Panc1 (cell line): ENCODE measurements around the gene PPIL1.

Experiments used
- POLR2AphosphoS5 ChIP-seq: IDR thresholded peaks from 2 replicates; pipeline ENCODE4 v1.6.1; 2012; ENCODE audit warnings: mild to moderate bottlenecking, low read depth, low read length, moderate library complexity
- TF ChIP-seq, protein P1 (sequence below): fragments of 450-650 bp; IDR thresholded peaks from 2 replicates; pipeline ENCODE4 v1.5.1; 2017; ENCODE audit warnings: mild to moderate bottlenecking

DNA sequence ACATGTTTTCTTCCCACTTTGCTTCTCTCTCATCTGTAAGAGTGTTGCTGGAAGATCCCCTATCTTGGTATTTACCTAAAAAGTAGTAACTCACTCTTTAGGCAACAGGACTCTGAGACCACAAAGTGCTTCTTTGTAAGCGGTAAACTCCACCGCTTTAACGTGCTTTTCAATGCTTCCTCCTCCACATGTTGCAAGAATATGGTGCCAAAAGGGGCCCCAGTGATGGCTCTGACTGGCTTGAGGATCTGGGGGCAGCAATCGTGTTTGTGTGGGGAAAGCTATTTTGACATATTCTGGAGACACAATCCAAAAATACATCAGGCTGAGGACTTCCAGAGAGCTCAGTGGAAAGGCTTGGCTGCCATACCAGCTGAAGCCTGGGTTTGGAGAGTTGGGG, 23.0 kb downstream of the PPIL1 start:
- TF ChIP-seq POLR2AphosphoS5 = no peak
- TF ChIP-seq, protein P1, sequence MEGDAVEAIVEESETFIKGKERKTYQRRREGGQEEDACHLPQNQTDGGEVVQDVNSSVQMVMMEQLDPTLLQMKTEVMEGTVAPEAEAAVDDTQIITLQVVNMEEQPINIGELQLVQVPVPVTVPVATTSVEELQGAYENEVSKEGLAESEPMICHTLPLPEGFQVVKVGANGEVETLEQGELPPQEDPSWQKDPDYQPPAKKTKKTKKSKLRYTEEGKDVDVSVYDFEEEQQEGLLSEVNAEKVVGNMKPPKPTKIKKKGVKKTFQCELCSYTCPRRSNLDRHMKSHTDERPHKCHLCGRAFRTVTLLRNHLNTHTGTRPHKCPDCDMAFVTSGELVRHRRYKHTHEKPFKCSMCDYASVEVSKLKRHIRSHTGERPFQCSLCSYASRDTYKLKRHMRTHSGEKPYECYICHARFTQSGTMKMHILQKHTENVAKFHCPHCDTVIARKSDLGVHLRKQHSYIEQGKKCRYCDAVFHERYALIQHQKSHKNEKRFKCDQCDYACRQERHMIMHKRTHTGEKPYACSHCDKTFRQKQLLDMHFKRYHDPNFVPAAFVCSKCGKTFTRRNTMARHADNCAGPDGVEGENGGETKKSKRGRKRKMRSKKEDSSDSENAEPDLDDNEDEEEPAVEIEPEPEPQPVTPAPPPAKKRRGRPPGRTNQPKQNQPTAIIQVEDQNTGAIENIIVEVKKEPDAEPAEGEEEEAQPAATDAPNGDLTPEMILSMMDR = no peak
